Renal cortex interstitium (tissue), 15 donors: ENCODE measurements around the gene ABI3BP. TPM values are rescaled to one million over a fixed set of nuclear protein-coding genes. Genes with fewer than 3 reads are reported as not detected.
"Not testable (repeated sequence)": the region's sequence is repeated elsewhere in the genome, so short reads cannot be mapped to it uniquely, and the experiment has no call there.

Source experiments
- DNase-seq, 11 donors: peaks; one replicate each; pipeline ENCODE4 v3.0.0-alpha.2; 2013; ENCODE audit warnings: low read depth in 9 of 11, low spot score in 4 of 11; ENCODE audit errors: extremely low read depth in 1 of 11
- long read RNA-seq, 16 experiments: transcript quantifications; one replicate each; lab custom pipeline, GENCODE V29; 2026
- polyA plus RNA-seq, 3 donors: library from polyadenylated mRNA; unstranded; fragments of 120-200 nt; gene quantifications; one replicate each; pipeline ENCODE4 v1.2.1, GENCODE V29; 2013; ENCODE audit not compliant: insufficient read length in 3 of 3

The ABI3BP gene, protein sequence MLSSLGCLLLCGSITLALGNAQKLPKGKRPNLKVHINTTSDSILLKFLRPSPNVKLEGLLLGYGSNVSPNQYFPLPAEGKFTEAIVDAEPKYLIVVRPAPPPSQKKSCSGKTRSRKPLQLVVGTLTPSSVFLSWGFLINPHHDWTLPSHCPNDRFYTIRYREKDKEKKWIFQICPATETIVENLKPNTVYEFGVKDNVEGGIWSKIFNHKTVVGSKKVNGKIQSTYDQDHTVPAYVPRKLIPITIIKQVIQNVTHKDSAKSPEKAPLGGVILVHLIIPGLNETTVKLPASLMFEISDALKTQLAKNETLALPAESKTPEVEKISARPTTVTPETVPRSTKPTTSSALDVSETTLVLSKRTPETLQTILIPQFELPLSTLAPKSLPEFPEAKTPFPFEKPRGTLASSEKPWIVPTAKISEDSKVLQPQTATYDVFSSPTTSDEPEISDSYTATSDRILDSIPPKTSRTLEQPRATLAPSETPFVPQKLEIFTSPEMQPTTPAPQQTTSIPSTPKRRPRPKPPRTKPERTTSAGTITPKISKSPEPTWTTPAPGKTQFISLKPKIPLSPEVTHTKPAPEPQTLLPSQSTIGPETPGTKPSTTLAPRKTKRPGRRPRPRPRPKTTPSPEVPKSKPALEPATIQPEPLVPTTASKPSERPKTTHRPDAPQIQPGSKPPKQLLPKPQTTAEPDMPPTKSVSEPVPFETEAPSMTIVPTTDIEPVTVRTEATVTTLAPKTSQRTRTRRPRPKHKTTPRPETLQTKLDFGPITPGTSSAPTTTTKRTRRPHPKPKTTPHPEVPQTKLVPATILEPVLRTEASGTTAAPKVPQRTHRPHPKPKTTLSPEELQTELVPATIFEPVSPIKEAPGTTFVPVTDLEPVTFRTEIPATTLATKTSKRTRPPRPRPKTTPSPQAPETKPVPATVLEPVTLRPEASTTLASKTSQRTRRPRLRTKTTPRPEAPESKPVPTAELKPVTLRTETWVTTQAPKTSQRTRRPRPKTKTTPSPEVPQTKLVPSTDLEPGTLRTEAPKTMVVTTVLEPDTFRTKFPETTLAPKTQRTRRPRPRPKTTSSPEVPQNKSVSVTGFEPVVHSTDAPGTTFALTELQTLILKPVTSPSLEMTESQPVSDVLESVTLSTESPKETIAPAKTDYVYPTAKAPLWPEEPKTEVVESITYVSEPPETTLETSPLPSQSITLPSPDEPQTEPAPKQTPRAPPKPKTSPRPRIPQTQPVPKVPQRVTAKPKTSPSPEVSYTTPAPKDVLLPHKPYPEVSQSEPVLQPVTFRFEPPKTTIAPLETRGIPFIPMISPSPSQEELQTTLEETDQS (N-terminal part only)
- 10 to 100 TPM; 12.5 to 22.0 (median 16.3) TPM for polyA plus RNA-seq
- long read RNA-seq, donor 1, result 0 reads
- long read RNA-seq, donor 2, result 0 reads
- long read RNA-seq, donor 3, result 0 reads
- long read RNA-seq, donor 4, result 0 reads
- long read RNA-seq, donor 5, result 0 reads
- long read RNA-seq, donor 6, partial matches to known transcripts, result 0 of 1 reads
- long read RNA-seq, donor 6, other reads (novel, unspliced or antisense), result 0 of 1 reads
- long read RNA-seq, donor 7, result 0 reads
- long read RNA-seq, donor 8, partial matches to known transcripts, result 0 of 1 reads
- long read RNA-seq, donor 8, other reads (novel, unspliced or antisense), result 0 of 1 reads
- long read RNA-seq, donor 9, result 0 reads
- long read RNA-seq, donor 10, result 0 reads
- long read RNA-seq, donor 11, result 0 reads
- long read RNA-seq, donor 12, result 0 reads
- long read RNA-seq, donor 13, result 0 reads
- long read RNA-seq, donor 14, result 0 reads
- long read RNA-seq, donor 15, result 0 reads
- long read RNA-seq, donor 16, result 0 reads

DNA sequence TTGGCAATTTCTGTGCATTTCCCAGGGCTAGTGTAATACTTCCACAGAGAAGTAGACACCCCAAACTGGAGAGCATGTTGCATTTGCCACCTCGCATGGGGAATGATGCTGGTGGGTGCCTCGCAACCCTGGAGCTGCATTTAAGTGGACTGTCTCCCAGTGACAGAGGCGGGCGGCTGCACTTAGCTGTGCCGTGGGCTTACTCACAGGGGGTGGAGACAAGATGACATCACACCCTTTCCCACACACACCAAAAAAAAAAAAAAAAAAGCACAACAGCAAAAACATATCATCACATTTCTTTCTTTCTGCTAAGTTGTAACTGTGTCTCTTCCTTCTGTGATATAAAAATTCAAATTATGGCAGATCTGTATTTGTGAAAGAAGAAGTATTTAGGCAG lies at the start of gene ABI3BP:
TSS of gene ABI3BP (minus strand) at position 113 of the 400 bp plus-strand sequence. CDS start at position 76, 37 bp downstream.
- peak in 4 of 11 donors; percentile 9 to 39 (median 21) for DNase-seq

DNA sequence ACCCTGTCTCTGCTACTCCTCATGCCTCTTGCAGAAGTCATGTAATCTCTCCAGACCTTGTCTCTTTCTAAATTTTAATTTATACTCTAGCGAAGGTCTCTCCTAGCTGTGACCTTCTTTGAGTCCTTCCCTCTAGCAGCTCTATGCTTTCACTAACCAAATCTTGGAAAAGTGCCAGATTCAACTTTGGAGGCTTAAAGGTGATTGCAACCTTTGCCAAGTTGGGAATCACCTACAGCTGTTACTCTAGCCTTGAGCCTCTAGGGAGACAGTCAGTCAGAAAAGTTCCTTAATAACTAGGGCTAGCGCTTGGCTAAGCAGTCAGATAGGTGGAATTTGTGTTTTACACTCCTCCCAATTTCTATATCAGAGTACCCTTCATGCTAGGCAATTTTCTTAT lies 46.1 kb upstream of the ABI3BP start:
- no peak for DNase-seq

DNA sequence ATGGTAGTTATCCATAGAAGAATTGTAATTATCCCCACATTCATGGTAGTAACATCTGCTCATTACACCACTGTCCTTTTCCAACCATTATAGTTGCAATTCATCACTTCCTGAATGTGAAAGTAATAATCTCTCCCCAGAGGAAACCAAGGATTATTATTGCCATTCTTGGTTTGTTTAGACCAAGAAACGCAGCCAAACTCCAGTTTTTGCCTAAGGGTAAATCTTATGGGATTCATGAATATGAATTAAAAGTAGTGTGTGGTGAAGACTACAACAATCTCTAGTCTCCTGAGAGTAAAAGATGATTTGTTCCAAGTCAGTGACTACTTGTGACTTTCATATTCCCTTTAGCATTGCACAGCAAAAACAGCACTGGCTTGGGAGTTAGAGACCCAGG lies 45.7 kb upstream of the ABI3BP start:
- no peak for DNase-seq

DNA sequence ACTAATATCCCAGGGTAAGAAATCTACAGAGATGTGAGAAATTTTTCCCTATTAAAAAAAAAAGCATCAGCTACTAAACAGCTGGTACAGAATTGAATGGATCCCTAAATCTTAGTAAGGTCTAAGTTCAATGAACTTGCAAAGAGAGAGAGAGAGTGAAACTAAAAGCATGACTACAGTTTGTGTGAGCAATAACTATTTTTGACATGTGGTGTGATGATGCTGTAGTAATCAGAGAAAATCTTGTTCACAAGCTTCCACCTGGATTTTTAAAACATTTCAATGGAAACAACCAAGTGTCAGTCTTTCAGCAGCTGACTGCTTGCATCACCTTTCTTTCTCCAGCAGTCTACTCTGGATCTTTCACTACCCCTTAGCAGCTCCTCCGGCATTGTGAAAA lies 45.2 kb upstream of the ABI3BP start:
- DNase-seq, result no peak

DNA sequence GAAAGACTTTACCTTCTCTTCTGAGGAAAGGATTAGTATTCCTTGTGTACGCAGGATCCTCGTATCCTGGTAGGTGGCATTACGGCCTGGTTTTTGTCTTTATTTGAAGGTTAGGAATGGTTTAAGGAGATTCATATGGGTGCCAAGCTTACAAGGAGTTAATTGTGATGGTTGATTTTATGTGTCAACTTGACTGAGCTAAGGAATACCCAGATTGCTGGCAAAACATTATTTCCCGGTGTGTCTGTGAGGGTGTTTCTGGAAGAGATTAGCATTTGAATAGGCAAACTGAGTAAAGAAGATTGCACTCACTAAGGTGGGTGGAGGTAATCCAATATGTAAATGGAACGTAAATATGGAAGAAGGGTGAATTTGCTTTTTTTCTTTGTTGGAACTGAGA lies 44.4 kb upstream of the ABI3BP start:
- DNase-seq, result no peak

DNA sequence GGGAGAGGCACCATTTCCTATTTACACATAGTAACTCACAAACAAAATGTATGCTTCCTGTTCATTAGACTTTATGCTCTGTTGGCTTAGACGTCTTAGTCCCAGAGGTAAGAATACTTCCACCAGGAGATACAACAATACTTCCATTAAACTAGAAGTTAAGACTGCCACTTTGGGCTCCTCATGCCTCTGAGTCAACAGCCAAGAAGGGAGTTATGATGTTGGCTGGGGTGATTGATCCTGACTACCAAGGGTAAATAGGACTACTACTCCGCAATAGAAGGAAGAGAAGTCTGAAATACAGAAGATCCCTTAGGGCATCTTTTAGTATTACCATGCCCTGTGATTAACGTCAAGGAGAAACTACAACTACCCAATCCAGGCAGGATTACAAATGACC lies 43.5 kb upstream of the ABI3BP start:
- DNase-seq, result no peak

DNA sequence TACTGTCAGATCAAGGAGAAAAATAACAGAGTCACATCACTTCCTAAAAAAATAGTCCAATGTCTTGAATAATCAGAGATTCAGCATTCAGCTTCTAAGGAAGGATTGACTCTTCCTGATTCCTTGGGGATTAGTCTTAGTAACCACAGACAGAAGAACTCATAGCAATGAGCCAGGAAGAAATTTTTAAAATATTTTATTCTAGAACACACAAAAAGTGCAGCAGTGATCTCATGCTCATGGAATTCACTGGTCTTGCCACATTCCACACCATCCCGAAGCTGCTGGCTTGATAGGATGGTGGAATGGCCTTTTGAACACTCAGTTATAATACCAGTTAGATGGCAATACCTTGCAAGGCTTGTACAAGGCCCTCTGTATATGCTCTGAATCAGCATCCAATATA lies 43.0 kb upstream of the ABI3BP start:
- peak in 5 of 11 donors; percentile 5 to 14 (median 12) for DNase-seq

DNA sequence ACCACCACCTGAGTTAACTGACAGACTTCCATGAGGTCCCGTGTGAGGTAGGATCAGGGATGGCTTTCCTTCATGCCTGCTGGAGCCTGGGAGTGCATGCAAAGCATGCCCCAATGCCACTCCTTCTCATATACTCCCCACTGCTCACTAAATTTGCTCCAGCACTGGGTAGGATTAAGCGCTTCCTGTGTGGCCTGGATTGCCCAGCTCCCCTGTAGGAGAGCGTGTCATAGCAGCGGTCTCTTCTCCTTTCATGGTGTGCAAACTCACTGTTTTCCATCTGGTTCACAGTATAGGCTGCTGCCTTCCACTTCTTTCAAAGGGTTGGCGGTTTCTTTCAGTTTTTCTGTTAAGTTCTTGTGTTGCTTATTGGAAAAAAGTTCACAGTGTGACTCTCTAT lies 34.1 kb upstream of the ABI3BP start:
- DNase-seq, result no peak

DNA sequence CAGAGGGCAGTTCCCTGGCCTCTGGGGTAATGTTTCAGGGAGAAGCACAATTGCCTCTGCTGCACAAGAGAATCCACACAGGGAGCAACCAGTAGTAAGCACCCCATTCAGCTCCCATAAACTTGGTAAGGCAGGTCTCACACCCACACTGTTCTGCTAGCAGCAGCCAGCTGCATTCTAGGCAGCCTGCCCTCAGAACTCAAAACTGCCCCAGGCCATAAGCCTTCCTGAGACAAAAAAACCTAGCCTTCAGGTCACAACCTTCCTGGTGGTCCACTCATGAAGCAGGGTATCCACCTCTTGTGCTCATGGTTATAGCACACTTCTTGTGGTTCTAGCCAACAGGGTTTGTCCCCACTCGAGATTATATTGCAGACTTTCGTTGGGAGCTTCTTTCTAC lies 33.7 kb upstream of the ABI3BP start:
- DNase-seq, result no peak

DNA sequence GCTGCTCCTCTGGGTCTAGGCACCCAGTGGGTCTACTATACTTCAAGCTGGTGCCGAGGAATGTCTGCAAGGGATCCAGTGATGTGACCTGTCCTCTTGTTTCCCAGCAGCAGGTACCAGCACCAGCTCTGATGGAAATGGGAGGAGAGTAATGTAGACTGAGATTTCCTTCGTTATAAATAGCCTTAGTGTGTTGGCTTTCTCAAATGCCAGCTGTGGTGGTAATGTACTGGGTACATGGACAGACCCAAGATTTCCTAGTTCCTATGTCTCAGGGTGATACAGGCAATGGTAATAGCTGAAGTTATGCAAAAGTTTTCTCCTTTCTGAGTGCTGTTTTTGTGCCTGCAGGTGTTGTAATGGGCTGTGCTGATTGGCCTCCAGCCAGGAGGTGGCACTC lies 33.0 kb upstream of the ABI3BP start:
- no peak for DNase-seq

DNA sequence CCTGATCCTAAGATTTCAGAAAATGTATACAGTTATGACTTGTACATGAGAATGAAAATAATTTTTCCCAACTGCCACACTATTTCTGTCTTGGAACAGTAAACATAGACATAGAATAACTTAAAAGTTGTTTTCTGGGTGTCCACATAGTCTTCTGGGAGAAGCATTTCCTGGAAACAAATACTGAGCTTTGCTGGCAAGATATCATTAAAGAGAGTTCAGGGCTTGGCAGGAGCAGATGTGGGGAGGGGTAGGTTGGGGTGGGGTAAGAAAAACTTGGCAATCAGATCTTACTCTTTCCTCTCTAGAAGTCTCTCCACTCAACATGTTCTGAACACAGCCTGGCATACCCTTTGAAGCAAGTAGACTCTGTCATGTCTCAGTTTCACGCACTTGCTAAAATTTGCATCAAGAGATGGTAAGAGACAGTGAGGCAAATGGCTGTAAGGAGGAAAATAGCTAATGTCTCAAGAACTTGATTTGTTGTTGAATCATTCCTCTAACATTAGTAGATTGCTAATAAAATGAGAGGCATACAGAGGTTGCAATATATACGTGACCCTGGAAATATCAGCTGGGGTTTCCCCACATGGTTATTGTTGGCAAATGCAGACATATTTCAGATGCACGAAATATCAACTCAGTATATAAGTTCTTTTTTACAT lies 27.3 kb upstream of the ABI3BP start:
- no peak for DNase-seq

DNA sequence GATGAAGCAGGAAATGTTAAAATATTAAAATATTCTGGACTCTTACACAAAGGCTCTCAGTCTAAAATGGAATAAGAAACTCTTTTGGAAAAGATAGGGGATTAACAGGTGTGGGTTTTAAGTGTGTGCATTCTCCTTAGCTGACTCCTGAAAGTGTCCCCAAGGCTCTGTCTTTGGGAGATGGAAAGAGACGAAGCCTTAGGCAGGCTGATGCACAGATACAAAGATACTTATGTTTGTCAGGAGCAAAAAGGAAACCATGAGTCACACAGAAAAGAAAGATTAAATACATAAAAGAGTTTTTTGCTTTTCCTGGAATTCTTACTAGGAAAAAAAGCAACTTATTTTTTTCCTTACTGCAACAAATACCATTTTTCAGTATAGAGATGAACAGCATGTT lies 23.8 kb upstream of the ABI3BP start:
- no peak for DNase-seq

DNA sequence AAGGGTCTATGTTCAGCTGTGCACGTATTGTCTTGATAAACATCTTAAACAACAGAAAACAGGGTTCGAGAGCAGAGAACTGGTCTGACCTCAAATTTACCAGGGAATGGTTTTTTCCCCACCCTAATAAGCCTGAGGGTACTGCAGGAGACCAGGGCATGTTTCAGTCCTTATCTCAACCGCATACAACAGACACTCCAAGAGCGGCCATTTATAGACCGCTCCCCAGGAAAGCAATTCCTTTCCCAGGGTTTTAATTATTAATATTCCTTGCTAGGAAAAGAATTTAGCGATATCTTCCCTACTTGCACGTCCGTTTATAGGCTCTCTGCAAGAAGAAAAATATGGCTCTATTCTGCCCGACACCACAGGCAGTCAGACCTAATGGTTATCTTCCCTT lies 19.1 kb upstream of the ABI3BP start:
- not testable (repeated sequence) for DNase-seq

DNA sequence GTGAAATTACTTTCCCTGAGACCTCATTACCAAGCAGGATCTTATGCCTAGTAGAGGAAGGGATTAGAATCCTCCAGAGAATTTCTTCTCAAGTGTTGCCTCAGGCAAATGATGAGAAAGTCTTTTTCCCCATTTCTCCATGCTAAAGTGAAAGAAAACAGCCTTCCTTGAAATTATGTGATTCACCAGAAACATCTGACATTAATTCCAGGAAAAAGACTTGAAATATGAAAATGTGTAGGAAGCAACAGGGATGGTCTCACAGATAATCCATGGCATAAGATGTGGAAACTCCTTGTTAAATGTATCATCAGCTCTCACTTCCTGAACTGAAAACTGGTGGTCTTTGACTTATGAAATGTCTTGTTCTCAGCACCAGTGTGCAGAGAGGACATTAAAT lies 17.9 kb upstream of the ABI3BP start:
- no peak for DNase-seq

DNA sequence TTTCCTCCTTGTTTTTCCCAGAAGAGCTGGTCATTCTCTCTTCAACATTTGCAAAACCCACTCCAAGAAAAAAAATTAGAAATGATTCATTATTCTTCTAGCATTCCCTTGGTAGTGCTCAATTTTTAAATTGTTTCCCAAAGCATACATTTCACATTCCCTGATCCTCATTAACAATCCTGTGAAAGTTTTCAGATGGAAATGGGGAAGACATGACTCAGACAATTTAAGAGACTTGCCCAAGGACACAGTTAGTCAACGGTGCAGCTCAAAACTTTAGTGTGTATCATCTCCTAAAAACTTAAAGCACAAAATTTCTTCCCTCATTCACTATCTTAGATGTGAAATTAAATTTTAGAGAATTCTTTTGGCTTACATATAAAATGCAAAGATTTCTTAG lies 17.1 kb upstream of the ABI3BP start:
- no peak for DNase-seq

DNA sequence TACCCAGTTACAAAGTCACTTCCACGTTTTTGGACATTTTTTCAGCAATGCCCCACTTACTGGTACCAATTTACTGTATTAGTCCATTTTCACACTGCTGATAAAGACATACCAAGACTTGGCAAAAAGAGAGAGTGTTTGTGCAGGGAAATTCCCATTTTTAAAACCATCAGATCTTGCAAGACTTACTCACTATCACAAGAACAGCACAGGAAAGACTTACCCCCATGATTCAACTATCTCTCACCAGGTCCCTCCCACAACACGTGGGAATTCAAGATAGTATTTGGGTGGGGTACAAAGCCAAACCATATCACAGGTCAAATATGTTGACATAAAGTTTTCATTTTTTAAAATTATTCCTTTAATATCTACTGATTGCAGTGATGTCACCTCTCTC lies 16.2 kb upstream of the ABI3BP start:
- DNase-seq, result no peak

DNA sequence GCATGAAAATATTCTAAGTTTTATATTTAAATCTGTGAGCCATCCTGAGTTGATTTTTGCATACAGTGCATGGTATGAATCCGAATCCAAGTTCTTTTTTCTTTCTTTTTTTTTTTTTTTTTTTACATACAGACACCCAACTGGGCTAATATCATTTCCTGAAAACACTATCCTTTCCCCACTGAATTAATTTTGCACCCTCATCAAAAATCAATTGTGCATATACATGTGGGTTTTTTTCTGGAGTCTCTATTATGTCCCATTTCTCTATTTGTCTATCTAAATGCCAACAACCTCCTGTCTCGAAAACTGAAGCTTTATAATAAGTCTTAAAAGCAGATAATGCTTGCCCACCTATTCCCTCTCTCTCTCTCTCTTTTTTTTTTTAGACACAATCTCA lies 5.9 kb upstream of the ABI3BP start:
- DNase-seq, result no peak

DNA sequence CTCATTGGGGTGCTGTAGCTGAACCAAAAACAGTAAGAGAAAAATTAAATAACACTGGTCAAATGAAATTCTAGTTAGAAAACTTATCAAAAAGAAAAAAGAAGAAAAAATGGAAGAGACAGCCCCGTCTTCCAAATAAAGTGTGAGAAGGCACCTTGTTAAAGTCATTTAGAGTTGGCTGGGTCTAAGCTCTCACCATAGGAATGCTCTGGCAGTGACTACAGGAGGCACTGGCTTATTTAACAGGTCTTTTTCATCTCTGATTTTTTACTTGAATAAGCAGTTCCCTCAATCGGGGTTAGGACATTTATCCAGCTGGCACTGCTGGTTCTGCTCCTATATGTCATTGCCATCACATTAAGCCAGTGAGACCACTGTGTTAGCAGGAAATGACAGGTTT lies 1.6 kb upstream of the ABI3BP start:
- no peak for DNase-seq
